ENCODE results near the gene MRPS6. TPM values are rescaled to one million over a fixed set of nuclear protein-coding genes. Genes with fewer than 3 reads are reported as not detected.

Gene MRPS6
- total RNA-seq, 1 experiment from 2014 or later: 41.0 TPM

GRCh38 chr21:34179204-34179935, 106.0 kb downstream of the MRPS6 start:
- H3K79me2 ChIP-seq (ENCODE audit: low read depth): no peaks in the 10 kb centered on the region
- H4K20me1 ChIP-seq (ENCODE audit: insufficient read depth): no peaks in the 10 kb centered on the region
- peaks cover under 1% of the 10 kb centered on the region; the same call in 1 of the 2 replicates for H3K9me3 ChIP-seq (ENCODE audit: insufficient read depth, low read depth)
- CTCF ChIA-PET: no interaction called here
- no peak for DNase-seq
- no peak overlapping the region for H3K4me3 ChIP-seq
- H3K27ac ChIP-seq: no peak overlapping the region
- POLR2A ChIA-PET (ENCODE audit: unreplicated experiment): no interaction called here
- no TSS peak for BruUV-seq (replicated peaks)
- H3K9me2 ChIP-seq (ENCODE audit: insufficient read depth): no peaks in the 10 kb centered on the region
- no peak for TF ChIP-seq EZH2 (IDR thresholded peaks at IDR 0.05; ENCODE audit: low read depth)
- no peak overlapping the region for H3K4me2 ChIP-seq
- H3F3A ChIP-seq (ENCODE audit: insufficient read depth, low read depth): no peaks in the 10 kb centered on the region
- H3K36me3 ChIP-seq (ENCODE audit: low read depth): no peaks in the 10 kb centered on the region
- no peaks in the 10 kb centered on the region for H3K4me1 ChIP-seq (replicated peaks; ENCODE audit: insufficient read depth)
- no peaks in the 10 kb centered on the region for H3K27me3 ChIP-seq (ENCODE audit: insufficient read depth, low read depth)
- no peak overlapping the region for H2AFZ ChIP-seq
- intact Hi-C loops (cut with micrococcal nuclease; ENCODE audit: unreplicated experiment): no loop called here

- TF ChIP-seq CTCF (conservative IDR thresholded peaks at IDR 0.05) (no peak), EZH2 (IDR thresholded peaks at IDR 0.05; ENCODE audit: low read depth) (no peak)
- Histone ChIP-seq H3K4me3 (no peak overlapping the region), H3F3A (ENCODE audit: insufficient read depth, low read depth) (no peaks in the 10 kb centered on the region), H3K4me2 (no peak overlapping the region), H3K9me2 (ENCODE audit: insufficient read depth) (no peaks in the 10 kb centered on the region), H4K20me1 (ENCODE audit: insufficient read depth) (no peaks in the 10 kb centered on the region), H3K36me3 (ENCODE audit: low read depth) (no peaks in the 10 kb centered on the region), H2AFZ (no peak overlapping the region), H3K4me1 (replicated peaks; ENCODE audit: insufficient read depth) (no peaks in the 10 kb centered on the region), H3K27me3 (ENCODE audit: insufficient read depth, low read depth) (no peaks in the 10 kb centered on the region), H3K9me3 (ENCODE audit: insufficient read depth, low read depth) (no peaks in the 10 kb centered on the region), H3K79me2 (ENCODE audit: low read depth) (no peaks in the 10 kb centered on the region), H3K27ac (no peak overlapping the region)
- DNase-seq: no peak
- CTCF ChIA-PET: no interaction called here
- intact Hi-C loops (cut with micrococcal nuclease; ENCODE audit: unreplicated experiment): no loop called here
- POLR2A ChIA-PET (ENCODE audit: unreplicated experiment): no interaction called here
- BruUV-seq (replicated peaks): no TSS peak
Observed at GRCh38 chr21:34180407-34180806, 107.0 kb downstream of the MRPS6 start.

DNA sequence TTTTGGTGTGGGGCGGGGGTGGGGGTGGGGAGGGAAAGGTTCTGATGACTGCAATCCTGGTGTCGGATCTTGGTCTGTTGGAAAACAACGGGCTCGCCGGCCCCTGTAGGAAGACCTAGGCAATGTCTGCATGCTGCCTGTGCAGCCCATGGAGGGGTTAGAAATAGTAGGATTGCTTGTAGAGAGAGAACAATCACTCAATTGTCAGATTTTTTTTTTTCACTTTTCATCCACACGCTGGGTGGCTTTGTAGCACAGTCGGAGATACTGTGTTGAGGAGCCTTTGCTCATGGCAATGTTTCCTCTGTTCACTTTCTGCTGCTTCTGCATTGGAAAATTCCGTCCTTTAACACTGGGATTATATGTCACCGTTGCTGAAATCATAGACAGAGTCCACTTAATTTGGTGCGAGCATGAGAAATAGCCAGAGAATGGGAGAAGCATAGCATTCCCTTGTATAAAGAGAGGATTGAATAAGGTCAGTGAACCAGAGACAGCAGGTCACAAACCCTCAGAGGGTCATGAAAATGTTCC, 107.5 kb downstream of the MRPS6 start:
- ChIA-PET CTCF (no interaction called here), POLR2A (ENCODE audit: unreplicated experiment) (no interaction called here)
- Histone ChIP-seq H3K27me3 (ENCODE audit: insufficient read depth, low read depth) (no peaks in the 10 kb centered on the region), H3K9me2 (ENCODE audit: insufficient read depth) (no peaks in the 10 kb centered on the region), H3K4me2 (no peak overlapping the region), H3K9me3 (ENCODE audit: insufficient read depth, low read depth) (no peaks in the 10 kb centered on the region), H4K20me1 (ENCODE audit: insufficient read depth) (no peaks in the 10 kb centered on the region), H2AFZ (no peak overlapping the region), H3K27ac (no peak overlapping the region), H3K4me1 (replicated peaks; ENCODE audit: insufficient read depth) (no peaks in the 10 kb centered on the region), H3F3A (ENCODE audit: insufficient read depth, low read depth) (no peaks in the 10 kb centered on the region), H3K36me3 (ENCODE audit: low read depth) (no peaks in the 10 kb centered on the region), H3K4me3 (no peak overlapping the region), H3K79me2 (ENCODE audit: low read depth) (no peaks in the 10 kb centered on the region)
- no TSS peak for BruUV-seq (replicated peaks)
- TF ChIP-seq EZH2 (IDR thresholded peaks at IDR 0.05; ENCODE audit: low read depth): no peak
- DNase-seq: no peak
- intact Hi-C loops (cut with micrococcal nuclease; ENCODE audit: unreplicated experiment): no loop called here

DNA sequence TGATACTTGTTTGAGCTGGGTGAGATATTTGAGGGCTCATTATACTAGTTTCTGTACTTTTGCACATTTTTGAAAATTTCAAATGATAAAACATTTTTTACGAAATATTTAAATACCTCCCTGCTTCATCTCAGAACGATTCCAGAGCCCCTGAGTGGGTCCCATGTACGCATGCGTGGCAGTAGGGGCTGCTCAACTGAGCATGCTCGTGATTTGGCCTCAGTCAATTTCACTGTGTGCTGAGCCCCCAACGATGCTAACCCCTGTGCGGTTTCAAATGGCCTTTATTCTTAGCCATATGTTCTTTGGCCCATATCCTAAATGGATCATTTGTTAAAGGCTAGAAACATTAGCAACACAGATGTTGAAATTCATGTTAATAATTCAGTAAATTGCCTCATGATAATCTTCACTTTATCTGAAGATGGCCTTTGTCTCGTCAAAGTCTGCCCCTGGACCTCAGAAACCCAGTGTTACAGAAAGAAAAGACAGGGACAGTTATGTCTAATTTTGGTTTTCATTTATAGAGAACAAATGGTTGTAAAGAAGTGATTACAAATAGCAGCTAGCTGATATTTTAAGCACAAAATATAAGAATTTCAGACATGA, 108.2 kb downstream of the MRPS6 start:
- no peak for TF ChIP-seq EZH2 (IDR thresholded peaks at IDR 0.05; ENCODE audit: low read depth)
- TF ChIP-seq CTCF (conservative IDR thresholded peaks at IDR 0.05): no peak

More for the DNA sequence above, 108.2 kb downstream of the MRPS6 start:
- Histone ChIP-seq H3F3A (ENCODE audit: insufficient read depth, low read depth) (no peaks in the 10 kb centered on the region), H3K4me2 (no peak overlapping the region), H3K27me3 (ENCODE audit: insufficient read depth, low read depth) (no peaks in the 10 kb centered on the region), H3K9me3 (ENCODE audit: insufficient read depth, low read depth) (no peaks in the 10 kb centered on the region), H3K4me1 (replicated peaks; ENCODE audit: insufficient read depth) (no peaks in the 10 kb centered on the region), H3K4me3 (no peak overlapping the region), H3K27ac (no peak overlapping the region), H3K36me3 (ENCODE audit: low read depth) (no peaks in the 10 kb centered on the region), H4K20me1 (ENCODE audit: insufficient read depth) (no peaks in the 10 kb centered on the region), H3K79me2 (ENCODE audit: low read depth) (no peaks in the 10 kb centered on the region), H2AFZ (no peak overlapping the region), H3K9me2 (ENCODE audit: insufficient read depth) (no peaks in the 10 kb centered on the region)
- POLR2A ChIA-PET (ENCODE audit: unreplicated experiment): no interaction called here
- CTCF ChIA-PET: no interaction called here
- no peak for DNase-seq
- no TSS peak for BruUV-seq (replicated peaks)
- intact Hi-C loops (cut with micrococcal nuclease; ENCODE audit: unreplicated experiment): no loop called here

Data from PC-9 (cell line).